NCI-H1436 (cell line): Measurements from ENCODE around the gene TNFRSF9.
"Not testable (repeated sequence)": the region's sequence is repeated elsewhere in the genome, so short reads cannot be mapped to it uniquely, and the experiment has no call there.

Experiments
- DNase-seq: peaks from one replicate; lab custom pipeline; 2025; lab: John Stamatoyannopoulos, UW

The TNFRSF9 gene

DNA sequence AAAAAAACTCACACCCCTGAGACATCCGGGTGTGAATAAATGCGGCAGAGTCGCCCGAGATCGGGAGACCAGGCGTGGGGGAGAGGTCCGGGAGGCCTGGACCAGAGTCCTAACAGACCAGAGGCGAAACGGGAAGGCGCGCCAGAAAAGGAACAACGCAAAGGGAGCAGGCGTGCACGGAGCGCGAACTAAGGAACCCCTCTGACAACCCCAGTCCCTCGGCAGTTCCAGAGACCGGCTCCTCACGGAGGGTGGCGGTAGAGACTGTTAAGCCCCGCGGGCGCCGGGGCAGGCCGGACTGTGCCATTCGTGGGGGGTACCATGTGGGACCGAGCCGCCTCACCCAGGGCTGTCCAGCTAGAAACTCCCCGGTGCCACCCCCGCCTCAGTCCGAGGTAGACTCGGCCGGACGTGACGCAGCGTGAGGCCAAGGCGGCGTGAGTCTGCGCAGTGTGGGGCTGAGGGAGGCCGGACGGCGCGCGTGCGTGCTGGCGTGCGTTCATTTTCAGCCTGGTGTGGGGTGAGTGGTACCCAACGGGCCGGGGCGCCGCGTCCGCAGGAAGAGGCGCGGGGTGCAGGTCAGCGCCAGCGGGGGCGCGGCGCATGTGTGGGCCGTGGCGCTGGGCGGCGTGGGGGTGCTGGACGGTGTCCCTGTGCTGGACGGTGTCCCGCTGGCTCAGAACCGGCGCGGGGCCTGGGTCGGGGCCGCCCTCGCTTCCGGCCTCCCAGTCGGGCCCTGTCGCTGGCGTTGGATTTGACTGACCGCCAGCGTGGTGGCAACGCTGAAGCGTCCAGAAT is 20.8 kb upstream of the TNFRSF9 start, which contains the start of gene PARK7:
TSS of gene PARK7 (plus strand) at position 496 of the 798 bp plus-strand sequence. CDS start 1,075 bp downstream, outside the sequence.
- DNase-seq = peak; percentile 98

DNA sequence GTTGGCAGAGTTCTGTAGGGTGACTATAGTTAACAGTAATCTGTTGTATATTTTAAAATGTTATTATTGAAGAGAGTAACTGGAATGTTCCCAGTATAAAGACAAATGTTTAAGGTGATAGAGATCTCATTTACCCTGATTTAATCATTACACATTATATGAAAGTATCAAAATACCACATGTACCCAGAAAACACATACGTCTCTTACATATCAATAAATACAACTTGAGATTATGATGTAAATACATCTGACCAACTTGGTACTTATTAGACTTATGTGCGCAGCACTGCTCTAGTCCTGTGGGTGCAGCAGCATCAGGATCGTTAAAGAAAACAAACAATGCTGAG is 20.2 kb upstream of the TNFRSF9 start:
- no peak for DNase-seq

DNA sequence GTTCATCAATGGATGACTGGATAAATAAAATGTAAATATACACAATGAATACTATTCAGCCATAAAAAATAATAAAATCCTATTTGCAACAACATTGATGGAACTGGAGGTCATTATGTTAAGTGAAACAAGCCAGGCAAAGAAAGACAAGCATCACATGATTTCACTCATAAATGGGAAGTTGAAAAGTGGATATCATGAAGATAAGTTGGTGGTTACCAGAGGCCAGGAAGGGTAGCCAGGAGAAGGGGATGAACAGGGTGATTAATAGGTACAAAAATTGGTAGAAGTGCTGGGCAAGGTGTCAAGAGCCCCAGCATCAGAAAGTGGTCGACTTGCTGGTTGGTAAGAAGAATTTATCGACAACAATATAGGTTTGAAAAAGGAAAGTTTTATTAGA is 19.5 kb upstream of the TNFRSF9 start:
- no peak for DNase-seq

DNA sequence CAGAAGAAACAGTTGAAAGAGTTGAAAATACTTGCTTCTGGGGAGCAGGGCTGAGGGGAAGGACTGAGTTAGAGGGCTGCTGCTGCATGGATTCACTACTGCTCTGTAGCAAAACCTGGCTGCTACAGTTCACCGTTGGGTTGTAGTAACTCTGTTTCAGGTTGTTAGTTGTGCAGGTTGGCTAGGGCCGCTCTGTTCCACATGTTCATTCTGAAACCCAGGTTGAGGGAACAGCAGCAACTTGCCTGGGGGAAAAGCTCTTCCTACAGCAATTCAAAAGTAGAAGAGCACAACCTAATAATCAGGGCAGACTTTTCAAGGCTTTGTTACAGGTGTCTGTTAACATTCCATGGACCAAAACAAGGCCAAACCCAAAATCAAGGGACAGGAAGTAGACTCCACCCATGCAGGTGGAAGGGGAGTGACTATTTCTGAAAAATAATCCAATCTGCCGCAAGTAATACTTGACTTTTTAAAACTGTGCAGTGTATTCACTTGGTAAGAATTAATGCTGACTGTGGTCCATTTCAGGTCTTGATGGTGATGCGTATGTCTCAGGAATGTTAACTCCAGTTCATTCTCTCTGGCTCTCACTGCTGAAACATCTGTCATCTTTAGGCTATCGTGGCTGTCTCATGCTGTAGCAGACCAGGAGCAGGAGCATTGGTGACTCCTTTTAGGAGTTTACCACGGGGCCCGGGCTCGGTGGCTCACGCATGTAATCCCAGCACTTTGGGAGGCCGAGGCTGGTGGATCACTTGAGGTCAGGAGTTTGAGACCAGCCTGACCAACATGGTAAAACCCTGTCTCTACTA is 15.8 kb upstream of the TNFRSF9 start:
- no peak for DNase-seq

- DNase-seq = no peak
Observed at GRCh38 chr1:7954683-7955082, 14.0 kb upstream of the TNFRSF9 start.

GRCh38 chr1:7953850-7954609 is 13.4 kb upstream of the TNFRSF9 start:
- DNase-seq = peak; percentile 68

- not testable (repeated sequence) for DNase-seq
Observed at GRCh38 chr1:7952791-7953190, 12.2 kb upstream of the TNFRSF9 start.

- DNase-seq = no peak
Observed at GRCh38 chr1:7948960-7949359, 8.3 kb upstream of the TNFRSF9 start.

- DNase-seq = no peak
Observed at GRCh38 chr1:7943251-7943650, 2.6 kb upstream of the TNFRSF9 start.

- no peak for DNase-seq
Observed at GRCh38 chr1:7942214-7942921, 1.7 kb upstream of the TNFRSF9 start.

DNA sequence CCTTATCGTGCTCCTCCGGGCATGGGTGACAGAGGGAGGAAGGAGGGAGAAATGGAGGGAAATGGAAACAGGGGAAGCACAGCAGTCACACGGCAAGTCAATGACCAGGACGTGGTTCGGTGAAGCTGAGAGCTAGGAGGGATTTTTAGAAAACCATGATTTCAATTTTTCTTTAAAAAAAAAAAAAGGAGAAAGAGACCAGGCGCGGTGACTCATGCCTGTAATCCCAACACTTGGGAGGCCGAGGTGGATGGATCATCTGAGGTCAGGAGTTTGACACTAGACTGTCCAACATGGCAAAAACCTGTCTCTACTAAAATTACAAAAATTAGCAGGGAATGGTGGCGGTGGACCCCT is 776 bp upstream of the TNFRSF9 start:
- DNase-seq = no peak

DNA sequence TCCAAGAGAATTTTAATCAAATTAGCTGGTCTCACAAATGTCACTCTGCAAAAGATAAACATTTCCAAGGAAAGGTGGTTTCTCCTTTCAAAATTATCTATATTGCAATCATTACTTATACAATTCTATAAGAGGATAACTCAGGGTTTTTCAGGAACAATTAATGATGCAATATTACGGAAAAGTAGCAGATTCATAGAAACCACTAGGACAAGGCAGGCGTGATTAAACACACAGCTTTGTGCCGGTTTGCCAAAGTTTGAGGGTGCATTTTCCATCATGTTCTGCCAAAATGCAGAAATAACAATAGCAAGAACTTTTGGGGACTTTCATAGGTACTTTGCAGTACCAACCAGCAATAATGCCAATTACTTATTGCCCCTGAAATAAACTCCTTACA is 605 bp downstream of the TNFRSF9 start:
- no peak for DNase-seq

- no peak for DNase-seq
Observed at GRCh38 chr1:7938070-7938469, 2.6 kb downstream of the TNFRSF9 start.

GRCh38 chr1:7932524-7933138 is 8.0 kb downstream of the TNFRSF9 start:
- DNase-seq = no peak

GRCh38 chr1:7931446-7931812 is 9.2 kb downstream of the TNFRSF9 start:
- no peak for DNase-seq

- no peak for DNase-seq
Observed at GRCh38 chr1:7930645-7931445, 9.8 kb downstream of the TNFRSF9 start.

GRCh38 chr1:7929637-7930036 is 11.0 kb downstream of the TNFRSF9 start:
- DNase-seq = no peak

DNA sequence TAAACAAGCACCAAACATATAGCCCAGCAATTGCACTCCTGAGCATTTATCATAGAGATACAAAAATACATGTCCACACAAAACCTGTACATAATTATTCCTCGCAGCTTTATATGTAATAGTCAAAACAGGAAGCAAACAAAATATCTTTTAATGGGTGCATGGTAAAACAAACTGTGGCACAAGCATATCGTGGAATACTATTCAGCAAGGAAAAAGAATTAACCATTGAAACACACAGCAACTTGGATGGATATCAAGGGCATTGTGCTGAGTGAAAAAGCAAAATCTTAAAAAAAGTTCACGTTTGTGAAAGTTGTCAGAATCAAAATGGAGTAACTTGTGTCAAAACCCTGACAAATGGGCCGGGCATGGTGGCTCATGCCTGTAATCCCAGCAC is 12.4 kb downstream of the TNFRSF9 start:
- DNase-seq = no peak

DNA sequence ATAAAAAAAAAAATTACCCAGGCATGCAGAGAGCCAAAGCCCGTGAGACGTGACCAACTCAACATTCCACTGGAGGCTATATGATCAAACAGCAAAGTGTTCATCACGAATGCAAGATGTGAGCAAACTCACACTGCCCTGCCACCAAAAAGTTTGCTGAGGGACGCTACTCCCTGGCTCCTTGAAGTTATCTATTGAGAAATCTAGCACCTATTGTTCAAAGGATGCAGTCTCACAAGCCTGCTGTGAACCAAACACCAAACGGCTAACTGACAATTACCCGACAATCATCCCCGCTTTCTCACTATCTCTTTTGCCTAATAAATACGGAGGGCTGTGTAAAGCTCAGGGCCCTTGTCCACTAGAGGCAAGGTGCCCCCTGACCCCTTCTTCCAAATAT is 13.6 kb downstream of the TNFRSF9 start:
- not testable (repeated sequence) for DNase-seq

DNA sequence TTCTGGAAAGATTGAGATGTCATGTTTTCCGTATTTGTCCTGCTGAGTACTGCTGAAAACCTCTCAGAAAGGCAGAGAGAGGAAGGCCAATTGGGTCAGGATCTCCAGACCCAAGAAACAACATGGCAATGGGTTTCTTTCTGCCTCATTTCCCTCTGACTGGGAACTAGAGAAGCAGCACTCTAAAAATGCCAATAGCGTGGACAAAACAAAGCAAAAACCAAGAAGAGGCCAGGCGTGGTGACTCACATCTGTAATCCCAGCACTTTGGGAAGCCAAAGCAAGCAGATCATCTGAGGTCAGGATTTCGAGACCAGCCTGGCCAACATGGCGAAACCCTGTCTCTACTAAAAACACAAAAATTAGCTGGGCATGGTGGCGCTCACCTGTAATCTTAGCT is 18.3 kb downstream of the TNFRSF9 start:
- DNase-seq = no peak

GRCh38 chr1:7921796-7922195 is 18.8 kb downstream of the TNFRSF9 start:
- DNase-seq = no peak
